Measurements from ENCODE around the gene TRAF3IP1. TPM values are rescaled to one million over a fixed set of nuclear protein-coding genes. Genes with fewer than 3 reads are reported as not detected.
"Not testable (repeated sequence)": the region's sequence is repeated elsewhere in the genome, so short reads cannot be mapped to it uniquely, and the experiment has no call there.

The TRAF3IP1 gene
- total RNA-seq, 4 donors from 2014 or later = 1.1 to 14.1 (median 10.4) TPM

DNA sequence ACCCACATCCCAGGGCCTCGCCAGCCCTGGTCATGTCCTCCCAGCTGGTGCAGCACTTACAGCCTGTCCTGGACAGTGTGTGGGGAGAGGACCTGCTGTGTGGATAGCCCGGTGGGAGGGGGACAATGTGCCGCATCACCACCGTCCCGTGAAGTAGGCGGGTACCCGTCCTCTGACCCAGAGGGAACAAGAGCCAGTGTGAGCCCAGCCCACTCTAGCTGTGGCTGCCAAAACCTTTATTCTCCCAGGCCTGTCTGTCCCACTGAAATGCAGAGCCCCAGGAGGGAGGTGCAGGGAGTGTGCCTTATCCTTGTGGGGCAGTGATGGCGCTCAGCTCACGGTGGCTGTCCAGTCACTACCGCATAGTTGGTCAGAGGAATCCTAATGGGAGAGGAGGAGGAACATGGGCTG is 1.7 kb downstream of the TRAF3IP1 start:
- Histone ChIP-seq H3K9me3 (no peaks in the 10 kb centered on the region), H3K4me3 (no peak overlapping the region), H3K4me1 (peaks cover 0 to 19% (median 17%) of the 10 kb centered on the region in 4 donors), H3K27me3 (no peaks in the 10 kb centered on the region), H3K36me3 (no peaks in the 10 kb centered on the region), H3K27ac (no peak overlapping the region)
- intact Hi-C loops (cut with DNase I; ENCODE audit: low total_unique reads) (no loop called here), in situ Hi-C loops (cut with MboI; ENCODE audit: low pct_ligation_motif_present in 1 of 4, low pct_unique_long_range_greater_than_20kb in 1 of 4, low sequenced_read_pairs in 3 of 4) (no loop called here)
- WGBS, 2 donors (ENCODE audit: low coverage in 1 of 2) = 90% methylated on average over 10 of the region's 10 CpGs; no CpG with 5 or more reads in 1 of the 2 donors
- no peak for DNase-seq
- TF ChIP-seq POLR2A (IDR thresholded peaks at IDR 0.05) = no peak
- no peak for TF ChIP-seq EP300 (IDR thresholded peaks at IDR 0.05; ENCODE audit: low read depth)
- no peak for TF ChIP-seq POLR2AphosphoS5 (IDR thresholded peaks at IDR 0.05)
- TF ChIP-seq, protein P1, sequence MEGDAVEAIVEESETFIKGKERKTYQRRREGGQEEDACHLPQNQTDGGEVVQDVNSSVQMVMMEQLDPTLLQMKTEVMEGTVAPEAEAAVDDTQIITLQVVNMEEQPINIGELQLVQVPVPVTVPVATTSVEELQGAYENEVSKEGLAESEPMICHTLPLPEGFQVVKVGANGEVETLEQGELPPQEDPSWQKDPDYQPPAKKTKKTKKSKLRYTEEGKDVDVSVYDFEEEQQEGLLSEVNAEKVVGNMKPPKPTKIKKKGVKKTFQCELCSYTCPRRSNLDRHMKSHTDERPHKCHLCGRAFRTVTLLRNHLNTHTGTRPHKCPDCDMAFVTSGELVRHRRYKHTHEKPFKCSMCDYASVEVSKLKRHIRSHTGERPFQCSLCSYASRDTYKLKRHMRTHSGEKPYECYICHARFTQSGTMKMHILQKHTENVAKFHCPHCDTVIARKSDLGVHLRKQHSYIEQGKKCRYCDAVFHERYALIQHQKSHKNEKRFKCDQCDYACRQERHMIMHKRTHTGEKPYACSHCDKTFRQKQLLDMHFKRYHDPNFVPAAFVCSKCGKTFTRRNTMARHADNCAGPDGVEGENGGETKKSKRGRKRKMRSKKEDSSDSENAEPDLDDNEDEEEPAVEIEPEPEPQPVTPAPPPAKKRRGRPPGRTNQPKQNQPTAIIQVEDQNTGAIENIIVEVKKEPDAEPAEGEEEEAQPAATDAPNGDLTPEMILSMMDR (IDR thresholded peaks at IDR 0.05) = no peak

DNA sequence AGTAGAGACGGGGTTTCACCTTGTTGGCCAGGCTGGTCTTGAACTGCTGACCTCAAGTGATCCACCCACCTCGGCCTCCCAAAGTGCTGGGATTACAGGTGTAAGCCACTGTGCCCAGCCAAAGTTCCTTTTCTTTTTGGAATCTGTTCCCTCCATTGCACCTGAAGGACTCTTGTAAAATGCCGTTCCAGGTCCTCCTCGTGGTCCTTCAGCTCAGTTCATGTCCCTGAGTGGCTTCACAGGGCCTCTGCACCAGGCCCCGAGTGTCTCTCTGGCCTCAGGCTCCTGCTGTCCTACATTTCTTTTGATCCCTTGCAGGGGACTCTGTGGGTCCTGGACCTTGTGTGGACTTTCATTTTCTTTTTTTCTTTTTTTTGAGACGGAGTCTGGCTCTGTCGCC is 3.9 kb downstream of the TRAF3IP1 start:
- peaks cover 0 to 19% (median 17%) of the 10 kb centered on the region in 4 donors for H3K4me1 ChIP-seq
- H3K36me3 ChIP-seq; in situ Hi-C loops (cut with MboI; ENCODE audit: low pct_ligation_motif_present in 1 of 4, low pct_unique_long_range_greater_than_20kb in 1 of 4, low sequenced_read_pairs in 3 of 4); H3K27ac ChIP-seq; intact Hi-C loops (cut with DNase I; ENCODE audit: low total_unique reads); H3K9me3 ChIP-seq; H3K4me3 ChIP-seq; DNase-seq; H3K27me3 ChIP-seq: not testable (repeated sequence)
- WGBS, 2 donors (ENCODE audit: low coverage in 1 of 2) = 95 to 100% methylated on average over 2 to 7 of the region's 7 CpGs

DNA sequence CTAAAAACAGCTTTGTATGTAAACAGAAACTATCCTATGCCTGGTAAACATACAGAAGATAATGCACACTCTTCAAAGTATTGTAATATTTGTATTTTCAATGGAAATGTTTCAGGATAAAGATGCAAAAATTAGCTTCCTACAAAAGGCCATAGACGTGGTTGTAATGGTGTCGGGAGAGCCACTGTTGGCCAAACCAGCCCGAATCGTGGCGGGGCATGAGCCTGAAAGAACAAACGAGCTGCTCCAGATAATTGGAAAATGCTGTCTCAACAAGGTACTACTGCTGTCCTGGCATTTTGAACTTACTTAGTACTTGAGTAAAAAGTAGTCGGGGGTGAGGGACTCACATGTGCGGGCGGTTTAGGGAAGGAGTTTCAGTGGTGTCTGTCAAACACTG is 5.4 kb downstream of the TRAF3IP1 start:
- Histone ChIP-seq H3K27ac (no peak overlapping the region), H3K4me1 (peaks cover 0 to 11% (median 10%) of the 10 kb centered on the region in 4 donors), H3K27me3 (no peaks in the 10 kb centered on the region), H3K9me3 (no peaks in the 10 kb centered on the region), H3K36me3 (peaks cover 0 to 10% (median 0%) of the 10 kb centered on the region in 4 donors), H3K4me3 (no peak overlapping the region)
- TF ChIP-seq EP300 (IDR thresholded peaks at IDR 0.05; ENCODE audit: low read depth) = no peak
- no peak for TF ChIP-seq POLR2AphosphoS5 (IDR thresholded peaks at IDR 0.05)
- TF ChIP-seq, protein P1 (IDR thresholded peaks at IDR 0.05) = no peak
- TF ChIP-seq POLR2A (IDR thresholded peaks at IDR 0.05) = no peak
- in situ Hi-C loops (cut with MboI; ENCODE audit: low pct_ligation_motif_present in 1 of 4, low pct_unique_long_range_greater_than_20kb in 1 of 4, low sequenced_read_pairs in 3 of 4) = no loop called here
- no peak for DNase-seq
- intact Hi-C loops (cut with DNase I; ENCODE audit: low total_unique reads) = no loop called here
- 90 to 100% methylated on average over 1 to 9 of the region's 9 CpGs for WGBS, 2 donors (ENCODE audit: low coverage in 1 of 2)

DNA sequence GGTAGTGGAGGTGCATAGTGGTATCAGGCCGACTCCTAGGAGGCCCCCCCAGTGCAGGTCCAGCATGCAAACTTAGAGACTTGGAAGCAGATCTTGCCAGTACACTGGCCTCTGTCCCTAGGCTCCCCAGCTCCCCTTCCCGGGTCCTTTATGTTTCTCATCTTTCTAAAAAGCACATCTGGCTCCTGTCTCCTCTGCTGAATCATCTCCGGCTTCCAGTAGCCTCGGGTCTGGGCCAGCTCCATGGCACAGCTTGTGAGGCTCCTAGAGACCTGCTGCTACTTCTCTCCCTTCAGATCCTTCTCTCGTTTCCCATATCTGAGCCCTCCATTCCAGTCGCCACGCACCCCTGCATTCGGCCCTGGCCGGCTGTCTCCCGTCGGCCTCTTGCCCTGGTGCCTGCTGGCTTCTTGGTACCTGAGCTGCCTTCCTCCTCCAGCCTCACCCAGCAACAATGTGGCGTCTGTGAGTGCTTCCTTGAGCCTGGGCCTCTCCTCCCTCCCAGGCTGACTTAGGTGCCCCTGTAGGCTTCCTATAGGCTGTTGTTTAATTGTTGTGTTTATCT is 6.6 kb downstream of the TRAF3IP1 start:
- intact Hi-C loops (cut with DNase I; ENCODE audit: low total_unique reads) = no loop called here

More for the DNA sequence above, 6.6 kb downstream of the TRAF3IP1 start:
- no peak for TF ChIP-seq POLR2A (IDR thresholded peaks at IDR 0.05)
- no peak for TF ChIP-seq EP300 (IDR thresholded peaks at IDR 0.05; ENCODE audit: low read depth)
- no peak for TF ChIP-seq POLR2AphosphoS5 (IDR thresholded peaks at IDR 0.05)
- TF ChIP-seq, protein P1 (IDR thresholded peaks at IDR 0.05) = no peak
- H3K9me3 ChIP-seq = no peaks in the 10 kb centered on the region
- H3K27ac ChIP-seq = no peak overlapping the region
- in situ Hi-C loops (cut with MboI; ENCODE audit: low pct_ligation_motif_present in 1 of 4, low pct_unique_long_range_greater_than_20kb in 1 of 4, low sequenced_read_pairs in 3 of 4) = no loop called here
- H3K27me3 ChIP-seq = no peaks in the 10 kb centered on the region
- no peak for DNase-seq
- no peak overlapping the region for H3K4me3 ChIP-seq
- peaks cover 0 to 10% (median 0%) of the 10 kb centered on the region in 4 donors for H3K36me3 ChIP-seq
- 84 to 96% methylated on average over 5 to 12 of the region's 12 CpGs for WGBS, 2 donors (ENCODE audit: low coverage in 1 of 2)
- peaks cover 0 to 1% (median 0%) of the 10 kb centered on the region in 4 donors for H3K4me1 ChIP-seq
